HG03442 (cell line): Measurements from ENCODE around the gene LTO1.

Source experiments
- ATAC-seq: cut with Tn5 transposase; IDR thresholded peaks from one replicate; pipeline ENCODE4 v1.9.1; 2021; ENCODE audit warnings: mild to moderate bottlenecking, moderate library complexity; ENCODE audit not compliant: unreplicated experiment

Gene LTO1

GRCh38 chr11:69682221-69682620 is 7.1 kb upstream of the LTO1 start:
- ATAC-seq: no peak

GRCh38 chr11:69680688-69681087 is 5.5 kb upstream of the LTO1 start:
- ATAC-seq: no peak

- no peak for ATAC-seq
Observed at GRCh38 chr11:69677749-69678148, 2.6 kb upstream of the LTO1 start.

- ATAC-seq: no peak
Observed at GRCh38 chr11:69674267-69674885, 777 bp downstream of the LTO1 start.

- ATAC-seq: no peak
Observed at GRCh38 chr11:69671734-69672465, 3.3 kb downstream of the LTO1 start.

- no peak for ATAC-seq
Observed at GRCh38 chr11:69670158-69670845, 4.9 kb downstream of the LTO1 start.

- ATAC-seq: no peak
Observed at GRCh38 chr11:69669486-69669885, 5.7 kb downstream of the LTO1 start.

- no peak for ATAC-seq
Observed at GRCh38 chr11:69667619-69668604, 7.2 kb downstream of the LTO1 start.

GRCh38 chr11:69666752-69667536 is 8.2 kb downstream of the LTO1 start:
- no peak for ATAC-seq

- ATAC-seq: no peak
Observed at GRCh38 chr11:69666261-69666660, 8.9 kb downstream of the LTO1 start.

GRCh38 chr11:69665669-69666068 is 9.5 kb downstream of the LTO1 start:
- ATAC-seq: no peak

- ATAC-seq: no peak
Observed at GRCh38 chr11:69664901-69665300, 10.3 kb downstream of the LTO1 start.

GRCh38 chr11:69664103-69664775 is 10.9 kb downstream of the LTO1 start:
- no peak for ATAC-seq

- no peak for ATAC-seq
Observed at GRCh38 chr11:69663326-69663725, 11.8 kb downstream of the LTO1 start.

GRCh38 chr11:69662806-69663205 is 12.3 kb downstream of the LTO1 start:
- no peak for ATAC-seq

- ATAC-seq: no peak
Observed at GRCh38 chr11:69662021-69662698, 13.0 kb downstream of the LTO1 start.

- no peak for ATAC-seq
Observed at GRCh38 chr11:69661413-69661715, 13.8 kb downstream of the LTO1 start.

GRCh38 chr11:69660001-69660500 is 15.1 kb downstream of the LTO1 start:
- no peak for ATAC-seq

- ATAC-seq: no peak
Observed at GRCh38 chr11:69659591-69659990, 15.6 kb downstream of the LTO1 start.
